A549 treated with AZD2906 at 1 μM for 4 hours (cell line): ENCODE results near the gene TBPL2. TPM values are rescaled to one million over a fixed set of nuclear protein-coding genes. Genes with fewer than 3 reads are reported as not detected.

Experiments
- total RNA-seq: library from RNA; stranded (reverse); fragments of 200-300 nt; extraction: Qiagen RNA extraction; gene quantifications from 5 replicates; pipeline ENCODE4 v1.2.3, GENCODE V29; 2022

The TBPL2 gene
- not detected in 5 replicates for total RNA-seq

DNA sequence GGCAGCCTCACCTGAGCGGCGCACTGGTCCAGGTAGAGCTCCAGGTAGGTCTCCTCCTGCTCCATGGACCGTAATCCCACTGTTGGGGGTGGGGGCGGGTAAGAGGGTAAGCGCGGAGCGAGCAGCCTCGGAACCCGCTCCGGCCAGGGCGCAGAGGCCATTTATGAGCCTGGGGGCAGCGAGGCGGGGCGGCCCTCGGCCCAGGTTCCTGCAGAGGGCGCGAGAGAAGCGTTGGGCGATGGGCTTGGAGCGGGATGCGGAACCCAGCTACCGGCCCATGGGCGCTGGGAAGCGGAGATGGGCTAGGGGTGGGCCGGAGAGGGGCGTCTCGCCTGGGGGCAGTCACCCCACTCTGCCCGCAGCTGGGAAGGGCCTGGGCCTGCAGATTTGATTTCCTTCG, at the start of gene TBPL2:
TBPL2 (minus strand) TSS at position 232 of the 400 bp plus-strand sequence; CDS start at position 65, 167 bp downstream.

DNA sequence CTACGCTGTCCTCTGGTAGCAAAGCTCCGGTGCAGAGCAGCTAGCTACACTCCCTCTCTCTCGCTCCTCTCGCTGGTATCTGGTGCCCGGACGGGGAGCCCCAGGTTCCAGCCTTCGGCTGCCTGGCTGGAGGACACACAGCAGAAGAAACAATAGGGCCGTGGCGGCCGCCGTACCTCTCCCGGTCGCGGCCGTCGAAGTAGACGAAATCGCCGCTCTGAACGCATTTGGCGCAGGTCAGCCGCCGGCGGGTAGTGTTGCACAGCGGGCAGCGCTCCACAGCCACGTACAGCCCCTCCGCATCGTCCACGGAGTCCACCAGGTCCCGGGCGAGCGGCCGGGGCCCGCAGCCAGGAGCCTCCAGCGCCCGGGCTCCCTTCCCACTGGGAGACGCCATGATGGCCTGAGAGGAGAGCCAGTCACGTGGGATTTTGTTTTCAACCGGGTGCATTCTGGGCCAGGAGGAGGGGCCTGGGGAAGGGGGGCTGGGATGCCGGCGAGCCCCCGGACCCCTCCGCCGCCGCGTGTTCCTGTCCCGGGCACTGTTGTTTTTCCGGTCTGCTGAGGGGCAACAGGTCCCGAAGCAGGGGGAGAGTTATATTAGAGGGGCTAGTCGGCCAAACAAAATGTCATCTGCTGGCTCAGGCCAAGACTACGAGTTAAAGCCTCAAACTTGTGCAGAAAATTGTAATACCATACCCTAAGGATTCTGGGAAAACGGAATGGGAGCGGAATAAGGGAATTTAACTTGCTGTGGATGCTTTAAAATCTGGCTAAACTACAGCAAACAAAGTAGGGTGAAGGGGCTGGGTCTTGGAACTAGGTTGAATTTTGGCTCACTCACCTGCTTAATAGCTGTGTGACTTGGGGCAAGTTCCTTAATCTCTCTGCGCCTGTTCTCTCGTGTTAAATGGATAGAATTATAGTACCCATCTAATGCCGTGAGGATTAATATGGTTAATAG, 28.7 kb downstream of the TBPL2 start, which contains the start of gene ATG14:
ATG14 (minus strand) TSS at position 405 of the 964 bp plus-strand sequence; CDS start at position 397, 8 bp downstream.

Other genes with a start within 250 kb of the TBPL2 start
- gene DLGAP5, start 249.0 kb downstream of the TBPL2 start, total RNA-seq, result 23.4 to 38.3 TPM (median 27.1 TPM) in 5 replicates
- gene FBXO34, start 169.2 kb downstream of the TBPL2 start, total RNA-seq, result 12.0 to 17.9 TPM (median 14.7 TPM) in 5 replicates
- 4.4 to 5.5 TPM (median 4.8 TPM) in 5 replicates for gene ATG14, start 28.8 kb downstream of the TBPL2 start, total RNA-seq
- gene KTN1, start 139.6 kb upstream of the TBPL2 start, total RNA-seq, result 83.5 to 139 TPM (median 95.1 TPM) in 5 replicates